Stimulated activated CD4-positive, alpha-beta T cell treated with anti-CD3 and anti-CD28 coated beads, Interleukin-15, amount 100 ng/mL, for 1 hour (primary cell): ENCODE results near the gene STAU1.
"Not testable (repeated sequence)": the region's sequence is repeated elsewhere in the genome, so short reads cannot be mapped to it uniquely, and the experiment has no call there.

Experiments
- DNase-seq, 2 donors: peaks; one replicate each; pipeline ENCODE4 v3.0.0-alpha.2; 2020; ENCODE audit warnings: low read depth in 1 of 2, low spot score in 1 of 2

The STAU1 gene, protein sequence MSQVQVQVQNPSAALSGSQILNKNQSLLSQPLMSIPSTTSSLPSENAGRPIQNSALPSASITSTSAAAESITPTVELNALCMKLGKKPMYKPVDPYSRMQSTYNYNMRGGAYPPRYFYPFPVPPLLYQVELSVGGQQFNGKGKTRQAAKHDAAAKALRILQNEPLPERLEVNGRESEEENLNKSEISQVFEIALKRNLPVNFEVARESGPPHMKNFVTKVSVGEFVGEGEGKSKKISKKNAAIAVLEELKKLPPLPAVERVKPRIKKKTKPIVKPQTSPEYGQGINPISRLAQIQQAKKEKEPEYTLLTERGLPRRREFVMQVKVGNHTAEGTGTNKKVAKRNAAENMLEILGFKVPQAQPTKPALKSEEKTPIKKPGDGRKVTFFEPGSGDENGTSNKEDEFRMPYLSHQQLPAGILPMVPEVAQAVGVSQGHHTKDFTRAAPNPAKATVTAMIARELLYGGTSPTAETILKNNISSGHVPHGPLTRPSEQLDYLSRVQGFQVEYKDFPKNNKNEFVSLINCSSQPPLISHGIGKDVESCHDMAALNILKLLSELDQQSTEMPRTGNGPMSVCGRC

DNA sequence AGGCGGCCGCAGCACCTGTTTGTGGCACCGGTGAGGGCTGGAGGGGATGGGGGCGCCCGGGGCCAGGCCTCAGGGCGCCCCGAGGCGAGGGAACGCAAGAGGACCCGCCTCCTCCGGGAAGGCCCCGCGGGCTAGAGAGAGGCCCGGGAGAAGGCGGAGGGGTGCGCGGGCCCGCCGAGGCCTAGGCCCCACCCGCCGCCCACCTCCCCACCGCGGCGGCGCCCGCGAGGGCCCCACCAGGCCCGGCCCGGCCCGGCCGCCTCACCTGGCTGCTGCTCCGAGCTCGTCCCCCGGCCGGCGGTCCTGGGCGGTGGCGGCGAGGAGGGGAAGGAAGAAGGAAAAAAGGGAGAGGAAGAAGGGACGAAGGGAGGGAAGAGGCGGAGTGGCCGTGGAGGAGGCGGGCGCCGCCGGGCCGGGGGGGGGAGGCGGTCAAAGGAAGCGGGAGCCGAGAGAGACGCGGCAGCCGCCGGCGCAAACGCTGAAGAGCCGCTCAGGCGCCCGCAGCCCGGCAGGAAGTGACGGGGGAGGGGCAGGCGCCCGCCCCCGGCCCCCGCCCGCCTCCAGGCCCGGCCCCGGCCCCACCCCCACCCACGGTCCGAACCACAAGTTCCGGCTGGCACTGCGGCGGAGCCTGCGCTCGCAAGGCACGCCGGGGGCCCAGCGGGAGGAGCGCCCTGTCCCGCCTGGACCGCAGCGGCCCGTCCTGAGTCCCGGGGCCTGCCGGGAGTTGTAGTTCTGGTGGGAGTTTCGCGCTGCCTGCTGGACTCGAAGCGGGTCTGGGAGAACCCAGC is at the start of gene STAU1:
Gene STAU1 (minus strand): TSS at position 484 of the 791 bp plus-strand sequence. CDS start 22,133 bp downstream, outside the sequence.
- DNase-seq: peak; percentile 84 to 90

DNA sequence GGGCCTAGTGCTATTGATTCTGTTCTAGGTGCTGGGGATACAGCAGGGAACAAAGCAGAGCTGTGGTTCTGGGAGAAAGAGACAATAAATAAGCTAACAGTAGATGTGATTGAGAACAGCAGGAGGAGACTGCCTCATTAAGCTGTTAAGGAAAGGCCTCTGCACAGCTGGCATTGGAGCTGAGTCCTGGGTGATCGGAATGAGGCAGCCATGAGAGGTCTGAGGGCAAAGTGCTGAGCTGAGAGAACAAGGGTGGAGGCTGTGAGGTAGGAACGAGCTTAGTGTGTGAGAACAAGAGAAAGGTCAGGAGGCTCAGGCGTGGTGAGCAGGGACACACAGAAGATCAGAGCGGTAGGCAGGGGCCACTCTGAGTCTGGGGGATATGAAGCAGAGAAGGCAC is 49.4 kb upstream of the STAU1 start:
- DNase-seq: no peak

DNA sequence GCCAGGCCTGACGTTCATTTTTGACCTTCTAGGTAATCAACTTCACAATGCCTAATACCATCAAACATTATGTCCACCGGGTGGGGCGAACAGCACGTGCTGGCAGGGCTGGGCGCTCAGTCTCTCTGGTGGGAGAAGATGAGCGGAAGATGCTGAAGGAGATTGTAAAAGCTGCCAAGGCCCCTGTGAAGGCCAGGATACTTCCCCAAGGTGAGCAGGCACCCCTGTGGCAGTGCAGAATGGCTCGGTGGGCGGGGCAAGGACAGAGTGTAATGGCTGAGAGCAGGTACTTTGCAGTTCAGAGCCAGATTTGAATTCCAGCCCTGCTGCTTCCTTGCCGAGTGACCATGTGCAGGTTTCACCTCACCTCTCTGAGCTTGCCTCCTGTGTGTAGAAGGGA is 48.2 kb upstream of the STAU1 start:
- no peak for DNase-seq

DNA sequence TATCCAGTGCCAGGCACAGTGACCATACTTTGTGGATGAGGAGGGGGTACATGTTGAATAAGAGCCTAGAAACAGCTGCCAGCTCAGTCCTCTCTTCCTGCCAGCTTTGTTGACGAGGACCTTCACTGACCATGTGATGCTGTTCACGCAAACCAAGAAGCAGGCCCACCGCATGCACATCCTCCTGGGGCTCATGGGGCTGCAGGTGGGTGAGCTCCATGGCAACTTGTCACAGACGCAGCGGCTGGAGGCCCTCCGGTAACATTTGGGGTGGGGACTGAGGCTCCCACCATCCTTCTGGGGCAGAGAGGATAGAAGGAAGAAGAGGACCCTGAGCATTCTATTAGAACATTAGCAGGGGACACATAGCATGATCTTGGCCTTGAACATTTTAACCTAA is 46.7 kb upstream of the STAU1 start:
- DNase-seq: no peak

DNA sequence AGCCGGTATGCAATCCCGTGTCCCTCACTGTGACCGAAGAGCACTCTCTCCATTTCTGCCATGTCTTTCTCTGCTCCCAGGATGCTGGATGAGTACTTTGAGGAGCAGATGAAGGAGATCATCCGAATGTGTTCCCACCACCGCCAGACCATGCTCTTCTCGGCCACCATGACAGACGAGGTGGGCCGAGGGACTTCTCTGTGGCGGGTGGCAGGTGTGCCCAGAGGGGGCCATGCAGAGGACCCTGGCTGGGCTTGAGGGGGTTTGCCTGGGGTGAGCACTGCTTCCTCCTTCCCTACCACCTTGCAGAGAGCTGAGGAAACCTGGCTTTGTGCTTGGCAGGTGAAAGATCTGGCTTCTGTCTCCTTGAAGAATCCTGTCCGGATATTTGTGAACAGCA is 45.1 kb upstream of the STAU1 start:
- no peak for DNase-seq

DNA sequence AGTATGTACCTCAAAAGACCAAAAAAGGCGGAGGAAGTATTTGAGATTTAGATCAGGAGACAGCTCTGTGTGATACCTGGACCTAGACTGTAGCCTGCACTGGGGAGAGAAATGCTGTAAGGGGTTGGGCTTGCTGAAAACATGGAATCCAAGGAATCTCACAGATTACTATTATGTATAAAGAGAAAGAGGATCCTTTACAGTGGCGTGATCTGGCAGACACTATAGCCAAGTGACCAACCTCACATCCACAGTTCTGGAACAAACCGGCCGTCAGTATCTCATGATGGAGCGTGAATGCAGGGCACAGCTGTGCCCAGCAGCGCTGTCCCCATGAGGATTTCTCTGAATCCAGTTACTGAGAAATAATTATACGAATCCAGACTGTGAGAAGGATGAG is 43.3 kb upstream of the STAU1 start:
- no peak for DNase-seq

DNA sequence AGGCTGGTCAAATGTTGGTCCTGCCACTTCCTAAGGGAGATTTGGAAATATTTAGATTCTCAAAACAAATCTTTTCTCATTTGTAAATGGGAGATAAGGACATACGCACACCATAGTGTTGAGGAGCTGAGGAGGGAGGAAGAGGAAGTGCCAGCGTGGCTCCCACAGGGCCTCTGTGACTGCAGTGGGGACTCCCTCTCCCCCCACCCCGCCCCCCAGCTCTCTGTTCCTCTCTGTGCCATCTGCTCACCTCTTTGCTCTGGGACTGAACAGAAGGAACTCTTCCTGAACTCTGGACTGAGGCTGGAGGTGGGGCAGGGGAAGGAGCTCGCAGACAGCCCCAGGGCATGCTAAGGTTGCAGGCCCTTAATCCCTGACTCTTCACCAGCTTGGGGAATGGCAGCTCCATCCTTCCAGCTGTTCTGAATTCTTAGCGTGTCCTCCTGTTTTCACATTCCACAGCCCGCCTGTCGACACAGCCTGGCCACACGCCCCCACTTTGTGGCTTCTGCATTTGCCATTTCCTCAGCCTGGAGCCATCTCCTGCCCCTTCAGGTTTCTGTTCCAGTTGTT is 42.5 kb upstream of the STAU1 start:
- DNase-seq: no peak

DNA sequence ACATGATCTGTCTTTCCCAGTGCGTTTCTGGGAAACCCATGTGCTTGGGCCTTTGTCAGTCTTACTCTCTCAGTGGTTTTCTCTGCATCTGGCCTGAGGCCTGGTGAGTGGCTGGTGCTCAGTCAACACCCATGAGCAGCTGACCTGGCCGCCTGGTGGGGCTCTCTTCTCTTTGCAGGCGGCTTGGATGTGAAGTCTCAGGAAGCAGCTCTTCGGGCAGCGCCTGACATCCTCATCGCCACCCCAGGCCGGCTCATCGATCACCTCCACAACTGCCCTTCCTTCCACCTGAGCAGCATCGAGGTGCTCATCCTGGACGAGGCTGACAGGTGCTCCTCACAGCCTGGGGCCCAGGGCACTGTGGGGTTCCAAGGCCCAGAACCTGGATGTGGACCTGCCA is 41.9 kb upstream of the STAU1 start:
- DNase-seq: no peak

DNA sequence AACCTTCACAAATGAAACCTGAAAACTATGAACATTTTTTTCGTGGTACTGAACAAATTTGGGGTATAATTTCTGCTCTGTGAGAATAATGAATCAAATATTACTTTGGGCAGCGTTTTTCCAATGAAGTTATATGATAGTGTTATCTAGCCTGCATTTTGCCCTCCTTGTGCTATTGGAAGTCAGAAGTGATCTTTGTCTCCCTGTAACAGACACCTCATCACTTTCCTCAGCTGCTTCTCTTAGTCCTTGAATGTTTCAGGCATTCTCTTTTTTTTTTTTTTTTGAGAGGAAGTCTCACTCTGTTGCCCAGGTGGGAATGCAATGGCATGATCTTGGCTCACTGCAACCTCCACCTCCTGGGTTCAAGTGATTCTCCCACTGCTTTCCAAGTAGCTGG is 41.2 kb upstream of the STAU1 start:
- no peak for DNase-seq

DNA sequence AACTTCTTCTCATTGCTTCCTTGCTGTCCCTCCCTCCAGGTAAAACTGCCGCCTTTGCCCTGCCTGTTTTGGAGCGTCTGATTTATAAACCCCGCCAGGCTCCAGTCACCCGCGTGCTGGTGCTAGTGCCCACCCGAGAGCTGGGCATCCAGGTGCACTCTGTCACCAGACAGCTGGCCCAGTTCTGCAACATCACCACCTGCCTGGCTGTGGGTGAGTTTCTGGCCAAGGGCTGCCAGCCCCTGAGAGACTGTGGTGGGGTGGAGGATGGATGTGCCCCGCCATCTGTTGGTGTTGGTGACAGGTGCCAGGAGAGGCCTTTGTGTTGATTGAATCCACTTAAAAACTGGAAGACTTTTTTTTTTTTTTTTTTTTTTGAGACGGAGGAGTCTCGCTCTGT is 40.5 kb upstream of the STAU1 start:
- no peak for DNase-seq

DNA sequence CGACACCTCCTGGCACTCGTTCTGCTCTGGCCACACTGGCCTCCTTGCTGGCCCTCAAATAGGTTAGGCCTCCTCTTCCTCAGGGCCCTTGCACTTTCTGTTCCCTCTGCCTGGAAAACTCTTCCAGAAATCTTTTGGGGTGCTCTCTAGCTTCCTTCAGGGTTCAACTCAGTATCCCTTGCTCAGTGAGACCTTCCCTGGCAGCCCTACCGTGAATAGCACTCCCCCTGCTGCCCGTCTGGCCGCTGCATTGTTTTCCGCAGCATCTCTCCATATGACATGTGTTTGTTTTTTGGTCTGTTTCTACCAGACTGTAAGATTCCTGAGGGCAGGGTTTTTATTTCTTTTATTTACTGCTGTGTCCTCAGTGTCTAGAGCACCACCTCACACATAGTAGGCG is 37.8 kb upstream of the STAU1 start:
- no peak for DNase-seq

DNA sequence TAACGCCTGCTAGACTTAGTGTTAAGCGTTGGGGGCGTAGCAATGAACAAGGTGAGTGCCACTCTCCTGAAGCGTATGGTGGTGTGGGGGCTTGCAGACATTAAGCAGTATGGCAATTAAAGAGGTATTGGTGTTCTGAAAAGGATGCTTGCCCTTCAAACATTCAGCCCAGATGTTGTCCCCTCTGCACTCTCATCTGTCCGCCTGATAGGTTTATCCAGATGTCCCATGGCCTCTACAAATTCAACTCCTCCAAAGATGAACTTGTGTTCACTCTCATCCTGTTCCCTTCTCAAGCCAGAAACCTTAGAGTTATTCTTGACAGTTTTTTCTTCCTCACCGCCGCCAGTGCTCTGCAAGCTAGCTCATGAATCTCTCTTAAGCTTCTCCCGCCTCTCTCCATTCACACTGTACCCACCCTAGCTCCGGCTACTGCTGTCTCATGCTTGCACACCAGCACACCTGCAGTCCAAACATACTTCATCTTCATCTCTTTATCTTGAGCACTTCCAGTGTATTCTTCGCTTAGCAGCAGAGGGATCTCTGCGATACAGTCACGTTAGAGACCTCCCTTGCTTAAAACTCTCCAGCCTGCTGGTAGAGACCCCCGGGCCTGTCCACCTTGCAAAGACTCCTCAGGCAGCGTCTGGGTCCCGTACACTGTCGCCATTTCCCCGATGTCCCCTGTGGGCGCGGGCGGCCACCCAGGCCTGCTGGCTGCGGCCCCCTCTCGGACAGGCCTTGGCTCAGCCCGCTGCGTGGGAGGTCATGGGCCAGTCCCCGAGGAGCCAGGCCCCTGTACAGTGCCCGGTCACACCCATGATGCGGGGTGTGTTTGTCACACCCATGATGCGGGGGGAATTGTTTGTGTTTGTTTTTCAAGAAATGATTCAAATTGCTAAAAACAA is 32.0 kb upstream of the STAU1 start:
- DNase-seq: no peak

DNA sequence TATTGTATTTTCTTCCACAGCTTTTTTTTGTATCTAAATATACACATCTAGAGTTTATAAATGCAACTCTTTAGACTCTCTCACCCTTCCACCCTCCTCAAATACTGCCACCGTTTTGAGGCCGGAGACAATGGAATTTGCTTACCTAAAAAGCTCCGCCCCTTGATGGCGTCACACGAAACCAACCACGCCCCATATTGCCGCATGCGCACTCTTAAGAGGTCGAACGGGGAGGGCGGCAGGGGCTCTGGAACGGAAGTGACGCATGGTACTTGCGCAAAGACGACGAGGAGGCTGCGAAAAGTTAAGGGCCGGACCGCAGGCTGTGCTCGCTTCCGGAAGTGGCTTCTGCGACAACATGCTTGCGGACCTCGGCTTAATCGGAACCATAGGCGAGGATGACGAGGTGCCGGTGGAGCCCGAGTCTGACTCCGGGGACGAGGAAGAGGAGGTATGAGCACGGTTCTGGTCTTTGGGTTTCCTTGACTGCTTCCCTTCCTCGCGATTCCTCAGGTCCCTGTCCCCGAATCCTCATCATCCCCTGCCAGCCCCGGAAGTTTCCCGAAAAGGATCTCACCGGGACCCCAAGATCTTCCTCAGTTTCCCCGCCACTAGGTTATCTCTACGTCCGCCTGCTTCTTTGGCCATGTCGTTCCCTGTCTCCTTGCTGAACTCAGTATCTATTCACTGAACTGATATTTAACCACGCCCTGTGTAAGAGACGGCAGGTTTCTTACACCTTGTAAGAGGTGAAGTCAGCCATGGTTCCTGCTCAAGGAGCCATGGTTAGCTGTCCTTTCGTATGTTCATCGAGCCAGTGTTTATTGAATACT is 31.2 kb upstream of the STAU1 start, which contains the start of gene DDX27:
Gene DDX27 (plus strand): TSS at position 326 of the 833 bp plus-strand sequence. CDS start 33 bp downstream, at position 359.
- DNase-seq: peak; percentile 87 to 95

DNA sequence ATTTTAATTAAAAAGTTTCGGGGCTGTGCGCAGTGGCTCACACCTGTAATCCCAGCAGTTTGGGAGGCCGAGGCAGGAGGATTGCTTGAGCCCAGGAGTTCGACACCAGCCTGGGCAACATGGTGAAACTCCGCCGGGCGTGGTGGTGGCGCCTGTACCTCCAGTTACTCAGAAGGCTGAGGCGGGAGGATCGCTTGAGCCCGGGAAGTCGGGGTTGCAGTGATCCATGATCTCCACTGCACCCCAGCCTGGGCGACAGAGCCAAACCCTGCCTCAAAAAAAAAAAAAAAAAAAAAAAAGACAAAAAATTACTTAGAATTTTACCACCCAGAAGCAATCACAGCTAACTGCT is 30.6 kb upstream of the STAU1 start:
- not testable (repeated sequence) for DNase-seq

DNA sequence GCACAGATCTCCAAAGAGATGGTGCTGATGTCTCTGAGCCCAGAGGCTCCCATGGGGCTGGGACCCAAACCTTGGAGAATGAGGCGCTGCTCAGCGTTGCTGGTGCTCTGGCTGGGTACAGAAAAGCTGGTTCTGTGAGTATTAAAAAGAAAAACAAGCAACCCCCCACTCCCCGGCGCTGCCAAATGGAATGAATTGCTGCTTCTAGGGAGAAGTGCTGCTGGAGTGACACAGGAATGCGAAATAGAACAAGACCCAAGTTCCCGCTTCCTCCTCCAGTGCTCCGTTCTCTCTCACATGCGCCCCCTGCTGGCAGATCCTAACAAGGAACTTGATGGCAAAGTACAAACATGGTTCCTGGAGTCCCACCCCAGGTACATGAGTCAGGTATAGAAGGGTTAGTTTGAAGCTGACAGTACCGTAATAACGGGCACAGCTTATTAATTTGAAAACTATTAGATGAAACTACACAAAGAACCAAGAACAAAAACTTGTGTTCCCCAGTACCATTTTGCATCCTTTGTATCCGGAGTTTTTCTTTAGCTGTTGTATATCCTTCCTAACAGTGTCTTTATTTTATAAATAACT is 29.0 kb upstream of the STAU1 start:
- DNase-seq: peak; percentile 82 to 91

DNA sequence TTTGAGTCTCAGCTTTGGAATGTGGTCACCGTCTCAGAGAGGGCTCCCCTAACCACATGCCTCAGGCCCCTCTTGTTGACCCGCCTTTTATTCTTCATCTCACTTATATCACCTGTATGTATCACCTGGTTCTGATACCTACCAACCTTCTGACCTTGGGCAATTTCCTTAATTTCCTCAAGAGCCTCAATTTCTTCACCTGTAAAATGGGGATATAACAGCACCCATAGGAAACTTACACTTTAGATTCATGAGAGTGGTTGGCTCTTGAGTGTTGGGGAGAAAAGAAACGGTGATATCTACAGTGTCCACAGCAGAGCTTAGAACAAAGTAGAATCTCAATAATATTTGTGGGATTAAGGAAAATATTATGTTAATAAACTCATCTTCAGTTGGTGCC is 27.1 kb upstream of the STAU1 start:
- DNase-seq: no peak

DNA sequence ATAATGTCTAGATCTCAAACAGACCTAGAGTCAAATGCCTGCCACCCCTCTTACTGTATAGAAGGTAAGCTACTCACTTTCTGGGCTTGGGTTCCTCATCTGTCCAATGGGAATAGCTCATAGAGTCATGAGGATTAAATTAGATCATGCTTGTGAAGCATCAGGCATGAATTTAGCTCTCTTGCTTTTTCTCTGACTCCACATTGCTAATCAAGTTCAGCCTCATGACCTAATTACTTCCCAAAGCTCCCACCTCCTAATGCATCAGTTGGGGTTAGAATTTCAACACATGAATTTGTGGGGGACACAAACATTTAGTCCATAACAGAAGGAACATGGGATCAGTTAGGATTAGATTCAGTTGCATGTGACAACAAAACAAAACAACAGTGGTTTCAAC is 26.4 kb upstream of the STAU1 start:
- DNase-seq: no peak

DNA sequence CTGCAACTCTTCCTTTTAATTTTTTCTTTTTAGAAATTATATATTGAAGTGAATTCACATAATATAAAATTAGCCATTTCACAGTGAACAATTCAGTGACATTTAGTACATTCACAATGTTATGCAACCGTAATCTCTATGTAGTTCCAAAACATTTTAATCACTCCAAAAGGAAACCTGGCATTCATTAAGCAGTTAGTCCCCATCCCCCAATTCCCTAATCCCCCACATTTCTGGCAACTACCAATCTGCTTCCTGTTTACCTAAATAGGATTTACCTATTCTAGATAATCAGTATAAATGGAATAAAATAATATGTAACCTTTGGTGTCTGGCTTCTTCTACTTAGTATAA is 22.6 kb upstream of the STAU1 start:
- no peak for DNase-seq

DNA sequence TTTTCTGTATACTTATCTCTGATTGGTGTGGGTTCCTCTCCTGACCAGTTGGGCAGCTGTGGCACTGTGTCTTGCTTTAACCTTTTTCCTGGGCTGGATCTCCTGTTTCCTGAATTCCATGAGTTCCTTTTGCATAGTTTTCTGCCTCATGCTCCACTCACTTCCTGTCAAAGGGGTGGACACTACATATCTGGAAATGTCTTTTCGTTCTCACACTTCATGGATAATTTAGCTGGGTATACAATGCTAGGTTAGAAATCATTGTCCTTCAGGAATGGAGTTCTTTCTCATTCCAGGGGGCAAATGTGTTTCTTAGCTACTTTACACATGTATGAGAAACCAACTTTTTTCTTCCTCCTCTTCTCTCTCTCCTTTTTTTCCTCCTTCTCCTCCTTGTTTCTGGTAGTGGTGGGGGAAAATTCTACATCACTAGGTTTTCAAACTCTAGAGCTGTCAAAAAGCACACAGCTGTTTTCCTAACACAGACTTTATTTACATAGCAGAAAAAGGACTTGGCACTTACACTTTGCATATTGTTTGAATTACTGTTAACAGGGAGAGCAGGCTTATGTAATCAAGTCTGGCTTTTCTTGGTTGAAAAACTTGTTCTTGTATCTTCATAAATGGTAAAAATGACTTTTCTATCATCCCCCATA is 22.1 kb upstream of the STAU1 start:
- no peak for DNase-seq
